Hepatocyte (in vitro differentiated cells): Measurements from ENCODE around the gene MVB12B. TPM values are rescaled to one million over a fixed set of nuclear protein-coding genes. Genes with fewer than 3 reads are reported as not detected.

ENCODE experiments used
- DNase-seq: peaks from one replicate; pipeline ENCODE4 v3.0.0-alpha.2; 2016; ENCODE audit warnings: low spot score
- H2AFZ ChIP-seq: fragments of 200-600 bp; sonication (generic); 2 replicates; pipeline ENCODE4 v1.6.0; 2016; ENCODE audit warnings: antibody characterized with exemption, mild to moderate bottlenecking
- H3K27ac ChIP-seq: fragments of 200-600 bp; sonication (generic); 2 replicates; pipeline ENCODE4 v1.5.1; 2016; ENCODE audit warnings: mild to moderate bottlenecking
- H3K27me3 ChIP-seq: fragments of 200-600 bp; sonication (generic); 2 replicates; pipeline ENCODE4 v1.6.1; 2016
- H3K36me3 ChIP-seq: fragments of 200-600 bp; sonication (generic); replicated peaks from 2 replicates; pipeline ENCODE4 v1.5.1; 2016; ENCODE audit warnings: low read depth; ENCODE audit not compliant: insufficient read depth
- H3K4me1 ChIP-seq: fragments of 200-600 bp; sonication (generic); 2 replicates; pipeline ENCODE4 v1.5.1; 2016; ENCODE audit warnings: mild to moderate bottlenecking, moderate library complexity; ENCODE audit not compliant: insufficient read depth
- H3K4me2 ChIP-seq: fragments of 200-600 bp; sonication (generic); 2 replicates; pipeline ENCODE4 v1.6.0; 2016
- H3K4me3 ChIP-seq: fragments of 200-600 bp; sonication (generic); 2 replicates; pipeline ENCODE4 v1.5.1; 2016; ENCODE audit warnings: mild to moderate bottlenecking
- H3K79me2 ChIP-seq: fragments of 200-600 bp; sonication (generic); 2 replicates; pipeline ENCODE4 v1.6.0; 2017; ENCODE audit warnings: mild to moderate bottlenecking
- H3K9me2 ChIP-seq: fragments of 200-600 bp; sonication (generic); replicated peaks from 2 replicates; pipeline ENCODE4 v1.6.0; 2017; ENCODE audit warnings: mild to moderate bottlenecking; ENCODE audit not compliant: insufficient read depth
- H3K9me3 ChIP-seq: fragments of 200-600 bp; sonication (generic); 2 replicates; pipeline ENCODE4 v1.5.1; 2016; ENCODE audit warnings: low read depth, mild to moderate bottlenecking
- H4K20me1 ChIP-seq: fragments of 200-600 bp; sonication (generic); 2 replicates; pipeline ENCODE4 v1.6.0; 2016; ENCODE audit warnings: mild to moderate bottlenecking; ENCODE audit not compliant: insufficient read depth, poor library complexity, severe bottlenecking
- CTCF ChIP-seq: fragments of 200-600 bp; sonication (generic); IDR thresholded peaks from 2 replicates; pipeline ENCODE4 v1.5.1; 2016; ENCODE audit warnings: antibody characterized with exemption, mild to moderate bottlenecking; ENCODE audit not compliant: poor library complexity
- EZH2 ChIP-seq: fragments of 200-600 bp; sonication (generic); IDR thresholded peaks from 2 replicates; pipeline ENCODE4 v1.6.1; 2016; ENCODE audit warnings: antibody characterized with exemption, mild to moderate bottlenecking, borderline replicate concordance
- EZH2phosphoT487 ChIP-seq: fragments of 200-600 bp; sonication (generic); IDR thresholded peaks from one replicate; pipeline ENCODE4 v1.6.1; 2018; ENCODE audit warnings: antibody characterized with exemption, mild to moderate bottlenecking, low read depth, moderate library complexity; ENCODE audit not compliant: unreplicated experiment, severe bottlenecking
- WGBS: methylation state at CpG from one replicate; pipeline ENCODE4 v1.1.6; 2016; ENCODE audit warnings: low lambda C conversion rate; ENCODE audit errors: missing lambda C conversion rate; 5-methylcytosine and 5-hydroxymethylcytosine counted together
- polyA plus RNA-seq: library from polyadenylated mRNA; unstranded; fragments of >200 nt; fragmentation: Nextera tagmentation; extraction: Ambion mirVana; gene quantifications from 2 replicates; pipeline ENCODE4 v1.2.1, GENCODE V29; 2016
- total RNA-seq: library from RNA; depleted of rRNA; stranded (reverse); fragments of >200 nt; gene quantifications from 2 replicates; pipeline ENCODE4 v1.2.3, GENCODE V29; 2014

The MVB12B gene
- total and polyA plus RNA-seq, 2 experiments from 2014 or later = 11.8 to 12.1 TPM

- Histone ChIP-seq H3K79me2 (no peaks in the 10 kb centered on the region), H3K4me2 (no peak overlapping the region), H4K20me1 (no peaks in the 10 kb centered on the region), H3K36me3 (no peaks in the 10 kb centered on the region), H3K27ac (no peak overlapping the region), H3K4me1 (peaks cover 3% of the 10 kb centered on the region), H3K4me3 (no peak overlapping the region), H3K9me2 (no peaks in the 10 kb centered on the region), H2AFZ (no peak overlapping the region), H3K27me3 (no peaks in the 10 kb centered on the region), H3K9me3 (no peaks in the 10 kb centered on the region)
- no peak for DNase-seq
- over 99% methylated on average over 5 of the region's 5 CpGs for WGBS
- no peak for TF ChIP-seq EZH2phosphoT487
- TF ChIP-seq CTCF = no peak
- TF ChIP-seq EZH2 = no peak
Measured at GRCh38 chr9:126457175-126457547, 130.5 kb downstream of the MVB12B start.

- no peaks in the 10 kb centered on the region for H3K36me3 ChIP-seq
- H3K79me2 ChIP-seq = no peaks in the 10 kb centered on the region
- TF ChIP-seq CTCF (no peak), EZH2phosphoT487 (no peak), EZH2 (no peak)
- 90% methylated on average over 9 of the region's 9 CpGs for WGBS
- no peak overlapping the region for H2AFZ ChIP-seq
- H3K9me2 ChIP-seq = no peaks in the 10 kb centered on the region
- no peak overlapping the region for H3K4me3 ChIP-seq
- peaks cover 3% of the 10 kb centered on the region for H3K4me1 ChIP-seq
- H3K27ac ChIP-seq = no peak overlapping the region
- no peaks in the 10 kb centered on the region for H3K27me3 ChIP-seq
- no peaks in the 10 kb centered on the region for H4K20me1 ChIP-seq
- no peak overlapping the region for H3K4me2 ChIP-seq
- DNase-seq = no peak
- no peaks in the 10 kb centered on the region for H3K9me3 ChIP-seq
Measured at GRCh38 chr9:126457890-126458289, 131.3 kb downstream of the MVB12B start.

- Histone ChIP-seq H4K20me1 (no peaks in the 10 kb centered on the region), H2AFZ (no peak overlapping the region), H3K9me3 (no peaks in the 10 kb centered on the region), H3K4me3 (no peak overlapping the region), H3K9me2 (no peaks in the 10 kb centered on the region), H3K36me3 (no peaks in the 10 kb centered on the region), H3K27ac (no peak overlapping the region), H3K27me3 (no peaks in the 10 kb centered on the region), H3K4me1 (peaks cover 3% of the 10 kb centered on the region), H3K4me2 (no peak overlapping the region), H3K79me2 (no peaks in the 10 kb centered on the region)
- TF ChIP-seq CTCF (no peak), EZH2phosphoT487 (no peak), EZH2 (no peak)
- WGBS = 90% methylated on average over 7 of the region's 7 CpGs
- DNase-seq = no peak
Measured at GRCh38 chr9:126459126-126459525, 132.5 kb downstream of the MVB12B start.

GRCh38 chr9:126459546-126459945 lies 132.9 kb downstream of the MVB12B start:
- H3K4me2 ChIP-seq = no peak overlapping the region
- peaks cover 3% of the 10 kb centered on the region for H3K4me1 ChIP-seq
- no peak overlapping the region for H3K27ac ChIP-seq
- H2AFZ ChIP-seq = no peak overlapping the region
- H3K27me3 ChIP-seq = no peaks in the 10 kb centered on the region
- H4K20me1 ChIP-seq = no peaks in the 10 kb centered on the region
- H3K36me3 ChIP-seq = no peaks in the 10 kb centered on the region
- no peaks in the 10 kb centered on the region for H3K79me2 ChIP-seq
- WGBS = 97% methylated on average over 16 of the region's 16 CpGs
- H3K4me3 ChIP-seq = no peak overlapping the region
- no peak for DNase-seq
- no peaks in the 10 kb centered on the region for H3K9me3 ChIP-seq
- H3K9me2 ChIP-seq = no peaks in the 10 kb centered on the region
- TF ChIP-seq CTCF (no peak), EZH2 (no peak)
